NB4 (cell line): ENCODE results near the gene ARID1B.

Experiments used
- CTCF ChIP-seq: IDR thresholded peaks from one replicate; pipeline ENCODE4 v1.5.1; 2012; ENCODE audit warnings: low read depth, low read length
- TF ChIP-seq, protein P1 (sequence below): IDR thresholded peaks from 2 replicates; pipeline ENCODE4 v1.6.1; 2011; ENCODE audit warnings: low read depth, low read length

DNA sequence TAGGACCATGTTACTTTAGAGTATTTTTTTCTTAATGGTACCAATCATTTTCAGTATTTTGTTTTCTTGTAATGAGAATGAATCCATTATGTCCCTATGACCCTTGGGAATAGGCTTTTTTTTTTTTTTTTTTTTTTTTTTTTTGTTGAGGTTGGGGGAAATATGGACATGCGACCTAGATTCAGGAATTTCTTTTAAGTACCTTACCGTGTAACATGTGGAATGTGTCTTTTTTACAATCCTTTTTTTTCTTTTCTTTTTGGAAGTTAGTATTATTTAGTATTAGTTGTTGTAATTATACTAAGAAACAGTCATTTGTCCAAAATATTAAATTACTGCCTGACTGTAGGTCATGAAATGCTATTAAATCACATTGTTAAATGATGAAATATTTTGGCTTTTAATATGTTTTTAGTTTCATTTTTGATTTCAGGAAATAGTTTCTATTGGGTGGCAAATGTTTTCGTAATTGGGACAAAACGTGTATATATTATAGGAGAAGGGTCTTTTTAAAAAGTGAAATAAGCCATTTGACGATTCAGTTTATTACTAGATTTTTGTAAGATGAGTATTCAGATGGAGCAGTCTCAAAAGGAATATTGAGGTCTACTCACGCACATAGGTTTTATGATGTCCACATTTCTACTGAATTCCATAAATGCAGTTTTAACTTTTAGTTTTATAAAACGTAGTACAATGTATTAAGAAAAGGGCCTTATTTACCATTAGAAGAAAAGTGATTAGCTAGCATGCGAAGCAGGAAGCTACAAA lies 4.9 kb downstream of the ARID1B start:
- no peak for TF ChIP-seq CTCF
- TF ChIP-seq, protein P1, sequence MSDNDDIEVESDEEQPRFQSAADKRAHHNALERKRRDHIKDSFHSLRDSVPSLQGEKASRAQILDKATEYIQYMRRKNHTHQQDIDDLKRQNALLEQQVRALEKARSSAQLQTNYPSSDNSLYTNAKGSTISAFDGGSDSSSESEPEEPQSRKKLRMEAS, result no peak
